LNCaP clone FGC (cell line): ENCODE data around the gene PLEKHG5.

Source experiments
- DNase-seq: peaks from one replicate; pipeline ENCODE4 v3.0.0-alpha.2; 2011; ENCODE audit warnings: low read depth
- H3K4me3 ChIP-seq: 2 replicates; pipeline ENCODE4 v1.5.1; 2011; ENCODE audit warnings: mild to moderate bottlenecking, low read depth, low read length, control low read depth
- CTCF ChIP-seq: IDR thresholded peaks from 2 replicates; pipeline ENCODE4 v1.5.1; 2012; ENCODE audit warnings: mild to moderate bottlenecking; ENCODE audit not compliant: control insufficient read depth, insufficient read depth; ENCODE audit errors: extremely low read depth

Gene PLEKHG5

GRCh38 chr1:6491480-6491962, at the start of gene PLEKHG5:
Gene PLEKHG5, minus strand, starts transcription at chr1:6491667. Its CDS starts 14,096 bp downstream, at chr1:6477571.
- no peak for DNase-seq
- H3K4me3 ChIP-seq = peak within 1 kb of the TSS; percentile 100
- TF ChIP-seq CTCF = no peak

DNA sequence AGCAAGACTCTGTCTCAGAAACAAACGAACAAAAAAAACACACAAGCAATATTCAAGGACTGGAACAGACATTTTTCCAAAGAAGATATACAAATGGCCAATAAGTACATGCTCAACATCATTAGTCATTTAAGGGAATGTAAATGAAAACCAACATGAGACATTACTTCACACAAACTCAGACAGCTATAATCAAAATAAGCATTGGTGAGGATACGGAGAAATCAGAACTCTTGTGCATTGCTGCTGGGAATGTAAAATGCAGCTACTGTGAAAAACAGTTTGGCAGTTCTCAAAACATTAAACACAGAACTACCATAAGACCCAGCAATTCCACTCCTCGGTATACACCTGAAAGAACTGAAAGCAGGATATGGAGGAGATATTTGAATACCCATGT, 47.5 kb upstream of the PLEKHG5 start:
- H3K4me3 ChIP-seq = no peak overlapping the region
- no peak for DNase-seq
- TF ChIP-seq CTCF = no peak

- H3K4me3 ChIP-seq = no peak overlapping the region
- no peak for TF ChIP-seq CTCF
- DNase-seq = no peak
Measured at GRCh38 chr1:6536291-6536690, 44.8 kb upstream of the PLEKHG5 start.

GRCh38 chr1:6535214-6535613, 43.7 kb upstream of the PLEKHG5 start:
- no peak overlapping the region for H3K4me3 ChIP-seq
- DNase-seq = no peak
- TF ChIP-seq CTCF = no peak

DNA sequence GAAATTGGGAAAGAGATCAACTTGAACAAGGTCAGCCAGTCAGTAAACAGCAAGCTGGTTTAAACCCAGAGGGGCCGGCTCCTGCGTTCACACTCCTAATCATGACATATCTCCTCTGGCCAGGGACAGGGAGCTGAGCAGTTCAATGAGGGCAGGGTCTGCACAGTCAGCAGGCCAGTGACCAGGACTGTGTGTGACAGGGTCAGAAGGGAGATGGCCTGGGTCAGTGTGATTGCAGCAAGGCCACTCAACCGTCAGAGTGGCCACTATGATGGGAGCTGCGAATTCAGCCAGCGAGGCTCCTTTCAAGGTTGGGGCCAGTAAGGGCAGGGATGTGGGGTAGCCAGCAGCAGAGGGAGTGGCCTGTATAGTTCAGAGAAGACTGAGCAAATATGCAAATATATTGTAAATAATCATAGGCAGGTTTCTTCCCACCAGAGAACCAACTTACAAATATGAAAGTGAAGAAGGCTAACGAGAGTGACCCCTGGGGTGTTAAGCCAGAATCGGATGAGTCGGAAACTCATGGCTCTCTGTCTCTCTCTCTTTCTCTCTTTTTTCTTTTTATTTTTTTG, 42.9 kb upstream of the PLEKHG5 start:
- TF ChIP-seq CTCF = no peak
- DNase-seq = no peak
- no peak overlapping the region for H3K4me3 ChIP-seq

- H3K4me3 ChIP-seq = no peak overlapping the region
- no peak for DNase-seq
- TF ChIP-seq CTCF = no peak
Measured at GRCh38 chr1:6531996-6532395, 40.5 kb upstream of the PLEKHG5 start.
